ENCODE data around the gene UHRF1. TPM values are rescaled to one million over a fixed set of nuclear protein-coding genes. Genes with fewer than 3 reads are reported as not detected.
"Not testable (repeated sequence)": the region's sequence is repeated elsewhere in the genome, so short reads cannot be mapped to it uniquely, and the experiment has no call there.

The UHRF1 gene
- total and polyA plus RNA-seq, 2 donors from 2014 or later = 0.19 to 3.1 TPM

DNA sequence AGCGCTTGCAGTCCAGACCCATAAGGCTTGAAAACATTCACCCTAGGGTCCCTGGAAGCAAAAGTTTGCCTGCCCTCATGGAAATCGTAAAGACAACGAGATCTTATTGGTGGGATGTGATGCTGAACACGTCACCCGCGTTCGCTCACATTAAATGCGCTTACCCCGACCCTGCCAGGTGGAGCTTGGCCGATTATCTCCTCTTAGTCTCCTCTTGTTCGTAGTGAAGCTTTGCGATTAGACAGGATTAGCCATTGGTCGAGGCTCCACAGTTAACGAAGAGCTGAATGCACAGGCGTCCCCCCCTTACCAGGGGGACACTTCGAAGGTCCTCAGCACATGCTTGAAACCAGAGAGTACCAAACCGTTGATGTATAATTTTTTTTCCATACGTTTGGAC lies 43.6 kb downstream of the UHRF1 start:
- Histone ChIP-seq H3K9ac (ENCODE audit: low read length in 3 of 3) (no peak overlapping the region), H3K4me1 (ENCODE audit: control insufficient read depth in 2 of 3, insufficient read depth in 2 of 3, low read depth in 1 of 3, low read length in 3 of 3) (no peaks in the 10 kb centered on the region), H3K4me3 (ENCODE audit: low read length in 3 of 3) (no peak overlapping the region), H3K27ac (ENCODE audit: low read depth in 2 of 2, low read length in 2 of 2) (no peak overlapping the region), H3K9me3 (ENCODE audit: control insufficient read depth in 2 of 3, insufficient read depth in 1 of 3, low read length in 3 of 3) (no peaks in the 10 kb centered on the region), H3K27me3 (ENCODE audit: control insufficient read depth, insufficient read depth, low read length) (no peaks in the 10 kb centered on the region), H3K36me3 (ENCODE audit: control insufficient read depth in 2 of 3, insufficient read depth in 3 of 3, low read length in 3 of 3) (no peaks in the 10 kb centered on the region)
- intact Hi-C loops (cut with DNase I) = no loop called here
- TF ChIP-seq, protein P1, sequence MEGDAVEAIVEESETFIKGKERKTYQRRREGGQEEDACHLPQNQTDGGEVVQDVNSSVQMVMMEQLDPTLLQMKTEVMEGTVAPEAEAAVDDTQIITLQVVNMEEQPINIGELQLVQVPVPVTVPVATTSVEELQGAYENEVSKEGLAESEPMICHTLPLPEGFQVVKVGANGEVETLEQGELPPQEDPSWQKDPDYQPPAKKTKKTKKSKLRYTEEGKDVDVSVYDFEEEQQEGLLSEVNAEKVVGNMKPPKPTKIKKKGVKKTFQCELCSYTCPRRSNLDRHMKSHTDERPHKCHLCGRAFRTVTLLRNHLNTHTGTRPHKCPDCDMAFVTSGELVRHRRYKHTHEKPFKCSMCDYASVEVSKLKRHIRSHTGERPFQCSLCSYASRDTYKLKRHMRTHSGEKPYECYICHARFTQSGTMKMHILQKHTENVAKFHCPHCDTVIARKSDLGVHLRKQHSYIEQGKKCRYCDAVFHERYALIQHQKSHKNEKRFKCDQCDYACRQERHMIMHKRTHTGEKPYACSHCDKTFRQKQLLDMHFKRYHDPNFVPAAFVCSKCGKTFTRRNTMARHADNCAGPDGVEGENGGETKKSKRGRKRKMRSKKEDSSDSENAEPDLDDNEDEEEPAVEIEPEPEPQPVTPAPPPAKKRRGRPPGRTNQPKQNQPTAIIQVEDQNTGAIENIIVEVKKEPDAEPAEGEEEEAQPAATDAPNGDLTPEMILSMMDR (IDR thresholded peaks at IDR 0.05; ENCODE audit: borderline replicate concordance, extremely low read depth, insufficient read depth) = no peak
- no peak for FAIRE-seq
- DNase-seq = peak in 1 of 5 donors; percentile 31

DNA sequence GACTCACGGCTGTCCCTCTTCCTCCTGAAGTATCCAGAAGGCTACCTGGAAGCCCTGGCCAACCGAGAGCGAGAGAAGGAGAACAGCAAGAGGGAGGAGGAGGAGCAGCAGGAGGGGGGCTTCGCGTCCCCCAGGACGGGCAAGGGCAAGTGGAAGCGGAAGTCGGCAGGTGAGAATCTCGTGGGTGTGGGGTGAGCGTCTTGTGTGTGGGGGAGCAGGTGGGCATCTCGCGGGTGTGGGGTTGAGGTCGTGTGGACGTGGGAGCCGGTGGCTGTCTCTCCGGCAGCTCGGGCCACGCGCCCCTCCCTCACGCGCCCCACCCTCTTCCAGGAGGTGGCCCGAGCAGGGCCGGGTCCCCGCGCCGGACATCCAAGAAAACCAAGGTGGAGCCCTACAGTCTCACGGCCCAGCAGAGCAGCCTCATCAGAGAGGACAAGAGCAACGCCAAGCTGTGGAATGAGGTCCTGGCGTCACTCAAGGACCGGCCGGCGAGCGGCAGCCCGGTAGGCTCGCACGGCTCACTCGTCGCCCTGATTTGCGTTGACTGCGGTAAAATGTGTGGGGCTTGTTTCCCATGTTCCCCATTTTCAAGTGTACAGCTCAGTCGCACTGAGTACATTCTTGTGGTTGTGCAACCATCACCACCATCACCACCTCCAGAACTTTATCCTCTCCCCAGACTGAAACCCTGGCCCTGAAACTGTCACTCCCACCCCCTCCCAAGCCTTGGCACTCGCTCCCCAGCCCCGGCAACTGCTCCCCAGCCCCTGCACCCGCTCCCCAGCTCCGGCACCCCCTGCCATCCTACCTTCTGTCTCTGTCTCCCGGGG lies 45.2 kb downstream of the UHRF1 start:
- FAIRE-seq; H3K9ac ChIP-seq (ENCODE audit: low read length in 3 of 3); intact Hi-C loops (cut with DNase I): not testable (repeated sequence)

DNA sequence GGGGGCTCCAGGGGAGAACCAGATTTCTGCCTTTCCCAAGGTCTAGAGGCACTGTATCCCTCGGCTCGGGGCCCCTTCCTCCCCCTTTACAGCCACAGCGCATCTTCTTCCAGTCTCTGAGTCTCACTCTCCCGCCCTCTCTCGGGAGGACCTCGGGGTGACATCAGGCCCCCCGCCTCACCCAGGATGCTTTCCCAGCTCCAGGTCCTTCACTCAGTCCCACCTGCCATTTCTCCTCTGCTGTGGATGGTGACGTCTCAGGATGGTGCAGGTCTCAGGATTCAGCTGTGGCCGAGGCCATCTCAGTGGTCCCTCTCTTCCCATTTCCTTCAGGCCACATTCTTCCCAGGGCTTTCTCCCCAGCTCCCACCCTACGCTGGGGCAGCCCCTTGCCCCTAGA lies 46.0 kb downstream of the UHRF1 start:
- FAIRE-seq (no peak), DNase-seq (no peak)
- Histone ChIP-seq H3K4me1 (ENCODE audit: control insufficient read depth in 2 of 3, insufficient read depth in 2 of 3, low read depth in 1 of 3, low read length in 3 of 3) (no peaks in the 10 kb centered on the region), H3K9me3 (ENCODE audit: control insufficient read depth in 2 of 3, insufficient read depth in 1 of 3, low read length in 3 of 3) (no peaks in the 10 kb centered on the region), H3K27ac (ENCODE audit: low read depth in 2 of 2, low read length in 2 of 2) (no peak overlapping the region), H3K4me3 (ENCODE audit: low read length in 3 of 3) (no peak overlapping the region), H3K9ac (ENCODE audit: low read length in 3 of 3) (no peak overlapping the region), H3K36me3 (ENCODE audit: control insufficient read depth in 2 of 3, insufficient read depth in 3 of 3, low read length in 3 of 3) (no peaks in the 10 kb centered on the region), H3K27me3 (ENCODE audit: control insufficient read depth, insufficient read depth, low read length) (no peaks in the 10 kb centered on the region)
- intact Hi-C loops (cut with DNase I) = no loop called here
- TF ChIP-seq, protein P1 (IDR thresholded peaks at IDR 0.05; ENCODE audit: borderline replicate concordance, extremely low read depth, insufficient read depth) = no peak

More for the DNA sequence above, 45.2 kb downstream of the UHRF1 start:
- peak in 1 of 5 donors; percentile 44 for DNase-seq
- not testable (repeated sequence) for H3K9me3 ChIP-seq (ENCODE audit: control insufficient read depth in 2 of 3, insufficient read depth in 1 of 3, low read length in 3 of 3); H3K36me3 ChIP-seq (ENCODE audit: control insufficient read depth in 2 of 3, insufficient read depth in 3 of 3, low read length in 3 of 3); H3K4me3 ChIP-seq (ENCODE audit: low read length in 3 of 3); H3K27ac ChIP-seq (ENCODE audit: low read depth in 2 of 2, low read length in 2 of 2); H3K27me3 ChIP-seq (ENCODE audit: control insufficient read depth, insufficient read depth, low read length); H3K4me1 ChIP-seq (ENCODE audit: control insufficient read depth in 2 of 3, insufficient read depth in 2 of 3, low read depth in 1 of 3, low read length in 3 of 3)

DNA sequence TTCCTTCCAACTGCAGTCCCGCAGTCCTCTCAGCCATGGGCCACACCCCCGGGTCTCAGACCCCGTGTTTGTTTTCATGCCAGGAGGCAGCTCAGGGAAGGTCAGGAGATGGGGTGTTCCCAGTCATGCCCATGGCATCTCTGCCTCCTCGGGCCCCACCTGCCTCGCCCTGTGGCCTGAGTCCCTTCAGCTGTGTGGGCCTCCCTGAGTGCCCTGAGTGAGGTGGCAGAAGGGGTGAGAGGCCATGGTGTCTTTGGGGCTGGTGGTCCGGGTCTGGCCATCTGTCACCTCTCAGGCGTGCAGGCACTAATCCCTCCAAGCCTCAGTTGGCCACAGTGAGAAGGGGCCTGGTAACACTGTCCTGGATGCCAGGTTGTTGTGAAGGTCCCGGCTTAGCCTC lies 48.7 kb downstream of the UHRF1 start:
- Histone ChIP-seq H3K27me3 (ENCODE audit: control insufficient read depth, insufficient read depth, low read length) (no peaks in the 10 kb centered on the region), H3K36me3 (ENCODE audit: control insufficient read depth in 2 of 3, insufficient read depth in 3 of 3, low read length in 3 of 3) (no peaks in the 10 kb centered on the region), H3K9ac (ENCODE audit: low read length in 3 of 3) (no peak overlapping the region), H3K9me3 (ENCODE audit: control insufficient read depth in 2 of 3, insufficient read depth in 1 of 3, low read length in 3 of 3) (no peaks in the 10 kb centered on the region), H3K4me3 (ENCODE audit: low read length in 3 of 3) (no peak overlapping the region), H3K4me1 (ENCODE audit: control insufficient read depth in 2 of 3, insufficient read depth in 2 of 3, low read depth in 1 of 3, low read length in 3 of 3) (no peaks in the 10 kb centered on the region), H3K27ac (ENCODE audit: low read depth in 2 of 2, low read length in 2 of 2) (no peak overlapping the region)
- intact Hi-C loops (cut with DNase I) = no loop called here
- DNase-seq (no peak), FAIRE-seq (no peak)
- TF ChIP-seq, protein P1 (IDR thresholded peaks at IDR 0.05; ENCODE audit: borderline replicate concordance, extremely low read depth, insufficient read depth) = no peak
